Ishikawa (cell line): ENCODE results near the gene DCAF5.

Experiments used
- CEBPB ChIP-seq: IDR thresholded peaks from 2 replicates; pipeline ENCODE4 v1.6.1; 2012
- CREB1 ChIP-seq: IDR thresholded peaks from 2 replicates; pipeline ENCODE4 v1.6.1; 2012; ENCODE audit warnings: low read depth
- EGR1 ChIP-seq: IDR thresholded peaks from 2 replicates; pipeline ENCODE4 v1.6.1; 2012
- EP300 ChIP-seq: IDR thresholded peaks from 2 replicates; pipeline ENCODE4 v1.6.1; 2012; ENCODE audit warnings: borderline replicate concordance
- FOXM1 ChIP-seq: IDR thresholded peaks from 2 replicates; pipeline ENCODE4 v1.6.1; 2012; ENCODE audit warnings: low read depth, borderline replicate concordance
- NFIC ChIP-seq: IDR thresholded peaks from 2 replicates; pipeline ENCODE4 v1.6.1; 2012
- RAD21 ChIP-seq: IDR thresholded peaks from 2 replicates; pipeline ENCODE4 v1.6.1; 2012; ENCODE audit warnings: low read depth
- TAF1 ChIP-seq: IDR thresholded peaks from 2 replicates; pipeline ENCODE4 v1.6.1; 2012; ENCODE audit warnings: low read depth, mild to moderate bottlenecking
- TEAD4 ChIP-seq: IDR thresholded peaks from 2 replicates; pipeline ENCODE4 v1.6.1; 2012
- YY1 ChIP-seq: IDR thresholded peaks from 2 replicates; pipeline ENCODE4 v1.6.1; 2012; ENCODE audit warnings: low read depth
- ZBTB7A ChIP-seq: IDR thresholded peaks from 2 replicates; pipeline ENCODE4 v1.6.1; 2012; ENCODE audit warnings: low read depth
- TF ChIP-seq, protein P1 (sequence below): IDR thresholded peaks from 2 replicates; pipeline ENCODE4 v1.6.1; 2012
- TF ChIP-seq, protein P2 (sequence below): IDR thresholded peaks from 2 replicates; pipeline ENCODE4 v1.6.1; 2012; ENCODE audit warnings: low read depth, mild to moderate bottlenecking
- TF ChIP-seq, protein P3 (sequence below): IDR thresholded peaks from 2 replicates; pipeline ENCODE4 v1.6.1; 2012

DNA sequence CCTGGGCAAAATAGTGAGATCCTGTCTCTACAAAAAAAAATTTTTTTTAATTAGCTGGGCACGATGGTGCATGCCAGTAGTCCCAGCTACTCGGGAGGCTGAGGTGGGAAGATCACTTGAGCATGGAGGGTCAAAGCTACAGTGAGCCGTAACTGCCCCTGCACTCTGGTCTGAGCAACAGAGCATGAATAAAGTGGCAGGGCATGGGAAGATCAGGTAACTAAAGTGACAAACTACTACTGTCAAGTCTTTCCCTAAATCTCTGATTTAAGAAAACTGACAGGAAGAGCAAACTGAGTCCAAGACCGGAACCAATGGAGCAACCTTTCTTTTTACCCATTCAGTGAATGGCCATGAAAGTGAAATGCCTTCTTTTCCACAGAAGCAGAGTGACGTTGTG is 10.8 kb downstream of the DCAF5 start:
- TF ChIP-seq, protein P1, sequence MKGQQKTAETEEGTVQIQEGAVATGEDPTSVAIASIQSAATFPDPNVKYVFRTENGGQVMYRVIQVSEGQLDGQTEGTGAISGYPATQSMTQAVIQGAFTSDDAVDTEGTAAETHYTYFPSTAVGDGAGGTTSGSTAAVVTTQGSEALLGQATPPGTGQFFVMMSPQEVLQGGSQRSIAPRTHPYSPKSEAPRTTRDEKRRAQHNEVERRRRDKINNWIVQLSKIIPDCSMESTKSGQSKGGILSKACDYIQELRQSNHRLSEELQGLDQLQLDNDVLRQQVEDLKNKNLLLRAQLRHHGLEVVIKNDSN = no peak
- TF ChIP-seq EP300 = no peak
- no peak for TF ChIP-seq ZBTB7A
- TF ChIP-seq FOXM1 = no peak
- TF ChIP-seq TEAD4 = no peak
- TF ChIP-seq, protein P2, sequence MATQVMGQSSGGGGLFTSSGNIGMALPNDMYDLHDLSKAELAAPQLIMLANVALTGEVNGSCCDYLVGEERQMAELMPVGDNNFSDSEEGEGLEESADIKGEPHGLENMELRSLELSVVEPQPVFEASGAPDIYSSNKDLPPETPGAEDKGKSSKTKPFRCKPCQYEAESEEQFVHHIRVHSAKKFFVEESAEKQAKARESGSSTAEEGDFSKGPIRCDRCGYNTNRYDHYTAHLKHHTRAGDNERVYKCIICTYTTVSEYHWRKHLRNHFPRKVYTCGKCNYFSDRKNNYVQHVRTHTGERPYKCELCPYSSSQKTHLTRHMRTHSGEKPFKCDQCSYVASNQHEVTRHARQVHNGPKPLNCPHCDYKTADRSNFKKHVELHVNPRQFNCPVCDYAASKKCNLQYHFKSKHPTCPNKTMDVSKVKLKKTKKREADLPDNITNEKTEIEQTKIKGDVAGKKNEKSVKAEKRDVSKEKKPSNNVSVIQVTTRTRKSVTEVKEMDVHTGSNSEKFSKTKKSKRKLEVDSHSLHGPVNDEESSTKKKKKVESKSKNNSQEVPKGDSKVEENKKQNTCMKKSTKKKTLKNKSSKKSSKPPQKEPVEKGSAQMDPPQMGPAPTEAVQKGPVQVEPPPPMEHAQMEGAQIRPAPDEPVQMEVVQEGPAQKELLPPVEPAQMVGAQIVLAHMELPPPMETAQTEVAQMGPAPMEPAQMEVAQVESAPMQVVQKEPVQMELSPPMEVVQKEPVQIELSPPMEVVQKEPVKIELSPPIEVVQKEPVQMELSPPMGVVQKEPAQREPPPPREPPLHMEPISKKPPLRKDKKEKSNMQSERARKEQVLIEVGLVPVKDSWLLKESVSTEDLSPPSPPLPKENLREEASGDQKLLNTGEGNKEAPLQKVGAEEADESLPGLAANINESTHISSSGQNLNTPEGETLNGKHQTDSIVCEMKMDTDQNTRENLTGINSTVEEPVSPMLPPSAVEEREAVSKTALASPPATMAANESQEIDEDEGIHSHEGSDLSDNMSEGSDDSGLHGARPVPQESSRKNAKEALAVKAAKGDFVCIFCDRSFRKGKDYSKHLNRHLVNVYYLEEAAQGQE = no peak
- no peak for TF ChIP-seq RAD21
- no peak for TF ChIP-seq YY1
- TF ChIP-seq TAF1 = no peak
- TF ChIP-seq, protein P3, sequence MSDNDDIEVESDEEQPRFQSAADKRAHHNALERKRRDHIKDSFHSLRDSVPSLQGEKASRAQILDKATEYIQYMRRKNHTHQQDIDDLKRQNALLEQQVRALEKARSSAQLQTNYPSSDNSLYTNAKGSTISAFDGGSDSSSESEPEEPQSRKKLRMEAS = no peak
- no peak for TF ChIP-seq CEBPB
- TF ChIP-seq EGR1 = no peak
- no peak for TF ChIP-seq NFIC
- no peak for TF ChIP-seq CREB1
